ENCODE data around the gene KLK13. TPM values are rescaled to one million over a fixed set of nuclear protein-coding genes. Genes with fewer than 3 reads are reported as not detected.

Gene KLK13
- total and polyA plus RNA-seq, 2 of the 13 experiments (the other 11 are each of a cell fraction or from before 2014, with no cell fraction given): 0.09 TPM; not detected in 1

GRCh38 chr19:51108066-51108804, 43.3 kb upstream of the KLK13 start, which contains the start of gene CTU1 (continued):
- TF ChIP-seq ZNF652 (CRISPR knock-in tag; IDR thresholded peaks at IDR 0.05; ENCODE audit: borderline replicate concordance, low read depth) (no peak), ZNF296 (CRISPR knock-in tag; conservative IDR thresholded peaks at IDR 0.05) (no peak), REPIN1 (CRISPR knock-in tag; IDR thresholded peaks at IDR 0.05; ENCODE audit: borderline replicate concordance, low read depth) (peak; percentile 21; the same call in 1 of the 2 replicates), ZNF782 (CRISPR knock-in tag; IDR thresholded peaks at IDR 0.05; ENCODE audit: borderline replicate concordance) (no peak), PBX3 (CRISPR knock-in tag; IDR thresholded peaks at IDR 0.05; ENCODE audit: borderline replicate concordance) (no peak), ZNF749 (CRISPR knock-in tag; IDR thresholded peaks at IDR 0.05; ENCODE audit: borderline replicate concordance) (no peak), MIXL1 (CRISPR knock-in tag; IDR thresholded peaks at IDR 0.05) (no peak), REST (IDR thresholded peaks at IDR 0.05; ENCODE audit: borderline replicate concordance in 1 of 2, low read depth in 1 of 2, low read length in 2 of 2) (no peak), ZFX (CRISPR knock-in tag; IDR thresholded peaks at IDR 0.05; ENCODE audit: low read depth) (peak; percentile 95), BCL6 (CRISPR knock-in tag; IDR thresholded peaks at IDR 0.05) (no peak)
- TF ChIP-seq, protein P1, sequence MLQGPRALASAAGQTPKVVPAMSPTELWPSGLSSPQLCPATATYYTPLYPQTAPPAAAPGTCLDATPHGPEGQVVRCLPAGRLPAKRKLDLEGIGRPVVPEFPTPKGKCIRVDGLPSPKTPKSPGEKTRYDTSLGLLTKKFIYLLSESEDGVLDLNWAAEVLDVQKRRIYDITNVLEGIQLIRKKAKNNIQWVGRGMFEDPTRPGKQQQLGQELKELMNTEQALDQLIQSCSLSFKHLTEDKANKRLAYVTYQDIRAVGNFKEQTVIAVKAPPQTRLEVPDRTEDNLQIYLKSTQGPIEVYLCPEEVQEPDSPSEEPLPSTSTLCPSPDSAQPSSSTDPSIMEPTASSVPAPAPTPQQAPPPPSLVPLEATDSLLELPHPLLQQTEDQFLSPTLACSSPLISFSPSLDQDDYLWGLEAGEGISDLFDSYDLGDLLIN (CRISPR knock-in tag; IDR thresholded peaks at IDR 0.05; ENCODE audit: borderline replicate concordance): 0 out of 2 replicates have a peak, but pooled peaks have one; percentile 47
- TF ChIP-seq, protein P2, sequence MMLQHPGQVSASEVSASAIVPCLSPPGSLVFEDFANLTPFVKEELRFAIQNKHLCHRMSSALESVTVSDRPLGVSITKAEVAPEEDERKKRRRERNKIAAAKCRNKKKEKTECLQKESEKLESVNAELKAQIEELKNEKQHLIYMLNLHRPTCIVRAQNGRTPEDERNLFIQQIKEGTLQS (CRISPR knock-in tag; IDR thresholded peaks at IDR 0.05): peak; percentile 31; the same call in 1 of the 2 replicates
- TF ChIP-seq, protein P3, sequence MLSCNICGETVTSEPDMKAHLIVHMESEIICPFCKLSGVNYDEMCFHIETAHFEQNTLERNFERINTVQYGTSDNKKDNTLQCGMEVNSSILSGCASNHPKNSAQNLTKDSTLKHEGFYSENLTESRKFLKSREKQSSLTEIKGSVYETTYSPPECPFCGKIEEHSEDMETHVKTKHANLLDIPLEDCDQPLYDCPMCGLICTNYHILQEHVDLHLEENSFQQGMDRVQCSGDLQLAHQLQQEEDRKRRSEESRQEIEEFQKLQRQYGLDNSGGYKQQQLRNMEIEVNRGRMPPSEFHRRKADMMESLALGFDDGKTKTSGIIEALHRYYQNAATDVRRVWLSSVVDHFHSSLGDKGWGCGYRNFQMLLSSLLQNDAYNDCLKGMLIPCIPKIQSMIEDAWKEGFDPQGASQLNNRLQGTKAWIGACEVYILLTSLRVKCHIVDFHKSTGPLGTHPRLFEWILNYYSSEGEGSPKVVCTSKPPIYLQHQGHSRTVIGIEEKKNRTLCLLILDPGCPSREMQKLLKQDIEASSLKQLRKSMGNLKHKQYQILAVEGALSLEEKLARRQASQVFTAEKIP (CRISPR knock-in tag; IDR thresholded peaks at IDR 0.05; ENCODE audit: borderline replicate concordance): no peak
- TF ChIP-seq, protein P4, sequence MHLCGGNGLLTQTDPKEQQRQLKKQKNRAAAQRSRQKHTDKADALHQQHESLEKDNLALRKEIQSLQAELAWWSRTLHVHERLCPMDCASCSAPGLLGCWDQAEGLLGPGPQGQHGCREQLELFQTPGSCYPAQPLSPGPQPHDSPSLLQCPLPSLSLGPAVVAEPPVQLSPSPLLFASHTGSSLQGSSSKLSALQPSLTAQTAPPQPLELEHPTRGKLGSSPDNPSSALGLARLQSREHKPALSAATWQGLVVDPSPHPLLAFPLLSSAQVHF (CRISPR knock-in tag; IDR thresholded peaks at IDR 0.05): no peak
- TF ChIP-seq, protein P5, sequence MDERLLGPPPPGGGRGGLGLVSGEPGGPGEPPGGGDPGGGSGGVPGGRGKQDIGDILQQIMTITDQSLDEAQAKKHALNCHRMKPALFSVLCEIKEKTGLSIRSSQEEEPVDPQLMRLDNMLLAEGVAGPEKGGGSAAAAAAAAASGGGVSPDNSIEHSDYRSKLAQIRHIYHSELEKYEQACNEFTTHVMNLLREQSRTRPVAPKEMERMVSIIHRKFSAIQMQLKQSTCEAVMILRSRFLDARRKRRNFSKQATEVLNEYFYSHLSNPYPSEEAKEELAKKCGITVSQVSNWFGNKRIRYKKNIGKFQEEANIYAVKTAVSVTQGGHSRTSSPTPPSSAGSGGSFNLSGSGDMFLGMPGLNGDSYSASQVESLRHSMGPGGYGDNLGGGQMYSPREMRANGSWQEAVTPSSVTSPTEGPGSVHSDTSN (CRISPR knock-in tag; IDR thresholded peaks at IDR 0.05): no peak
